OCI-LY7 (cell line): Measurements from ENCODE around the gene RTEL1. TPM values are rescaled to one million over a fixed set of nuclear protein-coding genes. Genes with fewer than 3 reads are reported as not detected.

ENCODE experiments used
- BruUV-seq: library from RNA; stranded (reverse); fragments of 400-500 nt; replicated peaks from 2 replicates; lab custom pipeline; 2021; lab: Mats Ljungman, UMichigan
- CTCF ChIA-PET: fragments of 300-600 bp; sonication (Branson Sonifier 250); formaldehyde crosslinking; loops from one replicate; lab custom pipeline; 2022; ENCODE audit warnings: antibody characterized with exemption; ENCODE audit not compliant: unreplicated experiment; lab: Charles Lee
- POLR2A ChIA-PET: fragments of 300-600 bp; sonication (Branson Sonifier 250); formaldehyde crosslinking; loops from one replicate; lab custom pipeline; 2022; ENCODE audit warnings: antibody characterized with exemption; lab: Charles Lee
- DNase-seq: peaks from one replicate; pipeline ENCODE4 v3.0.0-alpha.2; 2015; ENCODE audit warnings: low spot score
- H2AFZ ChIP-seq: fragments of 200-600 bp; sonication (generic), shearing (Covaris generic); 2 replicates; pipeline ENCODE4 v1.6.1; 2014; ENCODE audit warnings: mild to moderate bottlenecking, antibody characterized with exemption, low read length, moderate library complexity
- H3K27ac ChIP-seq: fragments of 200-600 bp; sonication (generic); 2 replicates; pipeline ENCODE4 v1.5.1; 2014; ENCODE audit warnings: mixed run types, low read depth, mild to moderate bottlenecking, moderate library complexity, low read length, inconsistent platforms; ENCODE audit not compliant: poor library complexity, severe bottlenecking
- H3K36me3 ChIP-seq: fragments of 200-600 bp; sonication (generic); 2 replicates; pipeline ENCODE4 v1.6.1; 2014; ENCODE audit warnings: mild to moderate bottlenecking, antibody characterized with exemption, low read length, moderate library complexity, mixed read lengths; ENCODE audit not compliant: insufficient read depth
- H3K4me1 ChIP-seq: fragments of 200-600 bp; sonication (generic); 2 replicates; pipeline ENCODE4 v1.5.1; 2014; ENCODE audit warnings: mild to moderate bottlenecking, low read length; ENCODE audit not compliant: insufficient read depth, poor library complexity, severe bottlenecking
- H3K4me2 ChIP-seq: fragments of 200-600 bp; sonication (generic); 2 replicates; pipeline ENCODE4 v1.6.1; 2014; ENCODE audit warnings: mild to moderate bottlenecking, low read length
- H3K4me3 ChIP-seq: fragments of 200-600 bp; sonication (generic); 2 replicates; pipeline ENCODE4 v1.5.1; 2014; ENCODE audit warnings: mild to moderate bottlenecking, low read depth, low read length; ENCODE audit not compliant: poor library complexity, severe bottlenecking
- H3K79me2 ChIP-seq: fragments of 200-600 bp; sonication (generic); 2 replicates; pipeline ENCODE4 v1.6.1; 2016; ENCODE audit warnings: low read depth, mild to moderate bottlenecking, low read length, moderate library complexity, mixed read lengths; ENCODE audit not compliant: insufficient read depth
- H3K9me2 ChIP-seq: fragments of 200-600 bp; sonication (generic); 2 replicates; pipeline ENCODE4 v1.6.1; 2016; ENCODE audit warnings: mild to moderate bottlenecking, low read length, mixed read lengths; ENCODE audit not compliant: insufficient read depth
- H3K9me3 ChIP-seq: fragments of 200-600 bp; sonication (generic); 2 replicates; pipeline ENCODE4 v1.6.1; 2014; ENCODE audit warnings: mild to moderate bottlenecking, mixed run types, low read length, mixed read lengths
- H4K20me1 ChIP-seq: fragments of 200-600 bp; sonication (generic); 2 replicates; pipeline ENCODE4 v1.6.1; 2014; ENCODE audit warnings: mild to moderate bottlenecking, antibody characterized with exemption, low read length, moderate library complexity, mixed read lengths; ENCODE audit not compliant: insufficient read depth
- EZH2phosphoT487 ChIP-seq: fragments of 200-600 bp; sonication (generic); IDR thresholded peaks from 2 replicates; pipeline ENCODE4 v1.6.1; 2018; ENCODE audit warnings: low read depth, borderline replicate concordance, mild to moderate bottlenecking, mixed run types, antibody characterized with exemption, low read length, moderate library complexity, mixed read lengths
- intact Hi-C: fragments of 100-400 bp; cut with micrococcal nuclease; formaldehyde crosslinking; loops from one replicate; pipeline ENCODE4 v1.10.0; 2022; ENCODE audit not compliant: unreplicated experiment
- total RNA-seq, 2 experiments: library from RNA; depleted of rRNA in 1 of 2; stranded (reverse); fragments of >200 nt in 1 of 2; shearing (Covaris generic) in 1 of 2; gene quantifications; 2 replicates each; pipeline ENCODE4 v1.2.3, GENCODE V29; 2014 to 2022
- TF ChIP-seq, protein P1 (sequence below): fragments of 200-600 bp; sonication (generic); conservative IDR thresholded peaks from 2 replicates; pipeline ENCODE4 v1.5.1; 2014; ENCODE audit warnings: mild to moderate bottlenecking, antibody characterized with exemption, low read length, moderate library complexity, mixed read lengths

Gene RTEL1
- total RNA-seq, 2 experiments from 2014 or later, result 22.5 to 47.2 TPM

DNA sequence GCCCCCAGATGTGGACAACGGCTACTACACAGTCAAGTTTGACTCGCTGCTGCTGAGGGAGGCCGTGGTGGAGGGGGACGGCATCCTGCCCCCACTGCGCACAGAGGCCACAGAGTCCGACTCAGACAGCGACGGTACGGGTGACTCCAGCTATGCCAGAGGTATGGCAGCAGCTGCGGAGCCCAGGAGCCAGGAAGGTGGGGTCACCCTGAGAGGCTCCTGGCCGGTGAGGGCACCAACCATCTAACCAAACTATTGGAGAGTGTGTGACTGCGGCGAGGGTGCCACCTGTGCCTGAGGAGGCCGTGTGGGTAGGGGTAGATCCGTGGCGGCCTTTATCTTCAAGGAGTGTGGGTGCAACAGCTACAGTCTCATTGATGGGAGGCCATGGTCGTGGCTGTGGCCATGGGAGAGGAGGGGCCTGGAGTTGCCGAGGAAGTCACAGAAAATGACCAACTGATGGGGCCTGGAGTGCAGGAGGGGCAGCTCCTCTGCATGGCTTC lies 75.5 kb downstream of the RTEL1 start:
- no peaks in the 10 kb centered on the region for H4K20me1 ChIP-seq
- no peak for TF ChIP-seq EZH2phosphoT487
- TF ChIP-seq, protein P1, sequence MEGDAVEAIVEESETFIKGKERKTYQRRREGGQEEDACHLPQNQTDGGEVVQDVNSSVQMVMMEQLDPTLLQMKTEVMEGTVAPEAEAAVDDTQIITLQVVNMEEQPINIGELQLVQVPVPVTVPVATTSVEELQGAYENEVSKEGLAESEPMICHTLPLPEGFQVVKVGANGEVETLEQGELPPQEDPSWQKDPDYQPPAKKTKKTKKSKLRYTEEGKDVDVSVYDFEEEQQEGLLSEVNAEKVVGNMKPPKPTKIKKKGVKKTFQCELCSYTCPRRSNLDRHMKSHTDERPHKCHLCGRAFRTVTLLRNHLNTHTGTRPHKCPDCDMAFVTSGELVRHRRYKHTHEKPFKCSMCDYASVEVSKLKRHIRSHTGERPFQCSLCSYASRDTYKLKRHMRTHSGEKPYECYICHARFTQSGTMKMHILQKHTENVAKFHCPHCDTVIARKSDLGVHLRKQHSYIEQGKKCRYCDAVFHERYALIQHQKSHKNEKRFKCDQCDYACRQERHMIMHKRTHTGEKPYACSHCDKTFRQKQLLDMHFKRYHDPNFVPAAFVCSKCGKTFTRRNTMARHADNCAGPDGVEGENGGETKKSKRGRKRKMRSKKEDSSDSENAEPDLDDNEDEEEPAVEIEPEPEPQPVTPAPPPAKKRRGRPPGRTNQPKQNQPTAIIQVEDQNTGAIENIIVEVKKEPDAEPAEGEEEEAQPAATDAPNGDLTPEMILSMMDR, result no peak
- no peak overlapping the region for H3K4me3 ChIP-seq
- CTCF ChIA-PET, result no interaction called here
- peaks cover 77% of the 10 kb centered on the region for H3K4me1 ChIP-seq
- H3K27ac ChIP-seq, result peak overlapping the region; percentile 97
- peaks cover 17% of the 10 kb centered on the region for H3K79me2 ChIP-seq
- no peaks in the 10 kb centered on the region for H3K9me2 ChIP-seq
- POLR2A ChIA-PET, result no interaction called here
- H3K9me3 ChIP-seq, result no peaks in the 10 kb centered on the region
- H3K4me2 ChIP-seq, result no peak overlapping the region
- peaks cover 63% of the 10 kb centered on the region for H3K36me3 ChIP-seq
- no peak for DNase-seq
- intact Hi-C loops, result no loop called here
- H2AFZ ChIP-seq, result no peak overlapping the region
- BruUV-seq, result no TSS peak

DNA sequence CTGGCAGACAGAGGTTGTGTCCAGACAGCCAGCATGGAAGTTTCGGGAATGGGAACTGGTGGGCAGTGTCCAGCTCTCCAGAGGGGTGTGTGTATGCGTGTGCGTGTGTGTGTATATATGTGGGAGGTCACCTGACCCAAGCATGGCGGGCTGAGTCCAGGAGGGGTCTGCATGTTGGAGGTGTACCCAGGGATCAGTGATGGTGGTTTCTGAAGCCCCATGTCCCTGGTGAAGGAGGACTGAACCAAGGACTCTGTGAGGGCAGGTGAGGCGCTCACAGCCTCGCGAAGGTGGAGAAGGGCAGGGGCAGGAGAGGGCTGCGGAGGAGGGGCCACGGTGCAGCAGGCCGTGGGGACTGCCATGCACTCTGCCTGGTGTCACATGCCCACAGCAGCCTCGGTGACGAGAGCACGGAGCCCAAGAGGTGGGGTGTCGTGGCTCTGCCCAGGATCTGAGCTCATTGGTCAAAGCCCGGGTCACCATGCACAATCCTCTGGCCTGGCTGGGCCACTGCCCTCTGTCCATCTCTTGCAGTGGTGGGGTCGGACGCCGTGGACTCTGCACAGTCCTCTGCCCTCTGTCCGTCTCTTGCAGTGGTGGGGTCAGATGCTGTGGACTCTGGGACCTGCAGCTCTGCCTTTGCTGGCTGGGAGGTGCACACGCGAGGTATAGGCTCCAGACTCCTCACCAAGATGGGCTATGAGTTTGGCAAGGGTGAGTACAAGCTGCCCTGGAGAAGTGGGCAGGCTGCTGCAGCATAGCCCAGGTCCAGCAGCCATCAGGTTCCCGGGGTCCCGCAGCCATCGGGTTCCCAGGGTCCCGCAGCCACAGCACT lies 76.2 kb downstream of the RTEL1 start:
- Histone ChIP-seq H2AFZ (no peak overlapping the region), H3K4me2 (no peak overlapping the region), H3K79me2 (peaks cover 14% of the 10 kb centered on the region), H4K20me1 (no peaks in the 10 kb centered on the region), H3K36me3 (peaks cover 61% of the 10 kb centered on the region), H3K27ac (no peak overlapping the region), H3K4me1 (peaks cover 77% of the 10 kb centered on the region), H3K9me3 (no peaks in the 10 kb centered on the region), H3K4me3 (no peak overlapping the region), H3K9me2 (no peaks in the 10 kb centered on the region)
- intact Hi-C loops, result no loop called here
- no peak for DNase-seq
- ChIA-PET POLR2A (no interaction called here), CTCF (no interaction called here)
- BruUV-seq, result TSS peak; percentile 28
- TF ChIP-seq EZH2phosphoT487, result no peak
- TF ChIP-seq, protein P1, result no peak
